HepG2 (cell line): ENCODE results near the gene BCCIP. TPM values are rescaled to one million over a fixed set of nuclear protein-coding genes. Genes with fewer than 3 reads are reported as not detected.

ENCODE experiments used
- ATAC-seq: fragments of 200-7000 bp; cut with Tn5 transposase; 3 replicates; pipeline ENCODE4 v1.9.1; 2020; ENCODE audit warnings: mild to moderate bottlenecking, moderate library complexity
- BruUV-seq: library from RNA; stranded (reverse); fragments of 400-500 nt; replicated peaks from 2 replicates; lab custom pipeline; 2021; lab: Mats Ljungman, UMichigan
- CTCF ChIA-PET: fragments of 300-600 bp; formaldehyde crosslinking; extraction: SDS; loops from one replicate; lab custom pipeline; 2021; ENCODE audit warnings: low total read pairs, inconsistent platforms, low intra/inter-chr PET ratio; lab: Yijun Ruan, JAX
- POLR2A ChIA-PET: fragments of 350-600 bp; sonication (Branson Sonifier 250); formaldehyde crosslinking; loops from one replicate; lab custom pipeline; 2020; ENCODE audit warnings: antibody characterized with exemption, inconsistent platforms; lab: Yijun Ruan, JAX
- DNase-seq: peaks from one replicate; pipeline ENCODE4 v3.0.0-alpha.2; 2015; ENCODE audit warnings: low spot score
- FAIRE-seq: peaks from 3 replicates; lab custom pipeline; 2011; peaks lifted over from hg19 to GRCh38; lab: Jason Lieb, UNC
- H2AFZ ChIP-seq: one replicate; pipeline ENCODE4 v1.6.1; 2011; ENCODE audit warnings: low read length, inconsistent platforms
- H3K27ac ChIP-seq: fragments of 300-600 bp; 3 replicates; pipeline ENCODE4 v1.8.0; 2011; ENCODE audit warnings: mixed run types, mild to moderate bottlenecking, mixed read lengths, low read length, inconsistent platforms; ENCODE audit not compliant: insufficient read depth; ENCODE audit errors: extremely low read length
- H3K27me3 ChIP-seq, 2 experiments: fragments of 200-600 bp in 1 of 2; 2 replicates in 1 of 2; 3 replicates in 1 of 2; pipeline versions ENCODE4 v1.6.0 to v1.8.0; 2011; ENCODE audit warnings: low read length in 2 of 2, mild to moderate bottlenecking in 2 of 2, moderate library complexity in 2 of 2, inconsistent platforms in 1 of 2; ENCODE audit not compliant: insufficient read depth in 2 of 2, control insufficient read depth in 1 of 2
- H3K36me3 ChIP-seq, 2 experiments: fragments of 200-600 bp in 1 of 2; replicated peaks in 1 of 2; 2 replicates in 1 of 2; 3 replicates in 1 of 2; pipeline versions ENCODE4 v1.5.1 to v1.8.0; 2011; ENCODE audit warnings: low read length in 2 of 2, inconsistent platforms in 1 of 2; ENCODE audit not compliant: insufficient read depth in 2 of 2, control insufficient read depth in 1 of 2
- H3K4me1 ChIP-seq: 2 replicates; pipeline ENCODE4 v1.5.1; 2012; ENCODE audit warnings: low read length, inconsistent platforms; ENCODE audit not compliant: insufficient read depth
- H3K4me2 ChIP-seq: 2 replicates; pipeline ENCODE4 v1.6.0; 2011; ENCODE audit warnings: low read depth, low read length, inconsistent platforms
- H3K4me3 ChIP-seq, 3 experiments: fragments of 200-600 bp in 1 of 3; sonication (generic), shearing (Covaris generic) in 1 of 3; replicated peaks in 1 of 3; 2 replicates each; pipeline ENCODE4 v1.5.1; 2011 to 2016; ENCODE audit warnings: low read length in 3 of 3, inconsistent platforms in 2 of 3, low read depth in 2 of 3, mild to moderate bottlenecking in 2 of 3, control low read depth in 1 of 3, mixed read lengths in 1 of 3; ENCODE audit not compliant: insufficient read depth in 1 of 3
- H3K79me2 ChIP-seq: one replicate; pipeline ENCODE4 v1.6.1; 2011; ENCODE audit warnings: low read length, inconsistent platforms; ENCODE audit not compliant: insufficient read depth
- H3K9ac ChIP-seq: 2 replicates; pipeline ENCODE4 v1.6.0; 2011; ENCODE audit warnings: mild to moderate bottlenecking, low read depth, low read length, inconsistent platforms; ENCODE audit not compliant: insufficient read depth
- H3K9me3 ChIP-seq: 2 replicates; pipeline ENCODE4 v1.5.1; 2012; ENCODE audit warnings: mild to moderate bottlenecking, low read length
- H4K20me1 ChIP-seq: 2 replicates; pipeline ENCODE4 v1.6.0; 2011; ENCODE audit warnings: inconsistent platforms, mild to moderate bottlenecking, low read length, moderate library complexity; ENCODE audit not compliant: insufficient read depth
- ATRX ChIP-seq: sonication (generic); formaldehyde crosslinking; IDR thresholded peaks from 2 replicates; pipeline ENCODE4 v1.4.0; 2020; ENCODE audit warnings: missing genetic modification reagents, borderline replicate concordance
- DDIT3 ChIP-seq: sonication (generic); formaldehyde crosslinking; IDR thresholded peaks from 2 replicates; pipeline ENCODE4 v1.4.0; 2020; ENCODE audit warnings: mild to moderate bottlenecking, missing genetic modification reagents
- HMGXB4 ChIP-seq, 2 experiments: sonication (generic) in 1 of 2; formaldehyde crosslinking in 1 of 2; IDR thresholded peaks; 2 replicates each; pipeline versions ENCODE4 v1.4.0 to v1.6.1; 2018 to 2020; ENCODE audit warnings: missing genetic modification reagents in 2 of 2, borderline replicate concordance in 1 of 2, low read depth in 1 of 2, mild to moderate bottlenecking in 1 of 2, missing biosample characterization in 1 of 2
- MLLT10 ChIP-seq: sonication (generic); formaldehyde crosslinking; IDR thresholded peaks from 2 replicates; pipeline ENCODE4 v1.4.0; 2020; ENCODE audit warnings: missing genetic modification reagents
- SNRNP70 ChIP-seq: fragments of 200-400 bp; formaldehyde crosslinking; IDR thresholded peaks from 2 replicates; pipeline ENCODE4 v1.6.1; 2017; ENCODE audit warnings: mild to moderate bottlenecking, low read depth, low read length, moderate library complexity
- TFDP1 ChIP-seq: IDR thresholded peaks from 2 replicates; pipeline ENCODE4 v1.6.1; 2016; ENCODE audit warnings: missing compliant biosample characterization, missing genetic modification reagents, borderline replicate concordance
- UBTF ChIP-seq: sonication (generic); formaldehyde crosslinking; IDR thresholded peaks from 2 replicates; pipeline ENCODE4 v1.4.0; 2020; ENCODE audit warnings: mild to moderate bottlenecking, missing genetic modification reagents
- ZBTB42 ChIP-seq: sonication (generic); formaldehyde crosslinking; IDR thresholded peaks from 2 replicates; pipeline ENCODE4 v1.5.0; 2020; ENCODE audit warnings: mild to moderate bottlenecking, missing genetic modification reagents
- ZKSCAN5 ChIP-seq: sonication (generic); formaldehyde crosslinking; IDR thresholded peaks from 2 replicates; pipeline ENCODE4 v1.5.1; 2020; ENCODE audit warnings: mild to moderate bottlenecking, missing genetic modification reagents
- ZNF256 ChIP-seq: sonication (generic); formaldehyde crosslinking; conservative IDR thresholded peaks from 2 replicates; pipeline ENCODE4 v1.4.0; 2020; ENCODE audit warnings: missing genetic modification reagents
- ZNF296 ChIP-seq: sonication (generic); formaldehyde crosslinking; conservative IDR thresholded peaks from 2 replicates; pipeline ENCODE4 v1.5.0; 2020; ENCODE audit warnings: mild to moderate bottlenecking, missing genetic modification reagents
- ZNF317 ChIP-seq: sonication (generic); formaldehyde crosslinking; IDR thresholded peaks from 2 replicates; pipeline ENCODE4 v1.5.0; 2020; ENCODE audit warnings: mild to moderate bottlenecking, missing genetic modification reagents
- ZNF446 ChIP-seq: sonication (generic); formaldehyde crosslinking; IDR thresholded peaks from 2 replicates; pipeline ENCODE4 v1.5.0; 2020; ENCODE audit warnings: mild to moderate bottlenecking, missing genetic modification reagents
- ZNF839 ChIP-seq: sonication (generic); formaldehyde crosslinking; IDR thresholded peaks from 2 replicates; pipeline ENCODE4 v1.4.0; 2020; ENCODE audit warnings: missing genetic modification reagents, mild to moderate bottlenecking, borderline replicate concordance
- WGBS: methylation state at CpG from one replicate; pipeline ENCODE4 v1.1.6; 2017; ENCODE audit warnings: low lambda C conversion rate; 5-methylcytosine and 5-hydroxymethylcytosine counted together
- in situ Hi-C: cut with HindIII; loops from 2 replicates; pipeline ENCODE4 v1.10.0; 2017; ENCODE audit warnings: low pct_unique_long_range_greater_than_20kb; ENCODE audit not compliant: extremely low pct_ligation_motif_present
- intact Hi-C: fragments of 100-400 bp; cut with micrococcal nuclease; formaldehyde crosslinking; loops from one replicate; pipeline ENCODE4 v1.10.0; 2022; ENCODE audit not compliant: unreplicated experiment
- polyA plus RNA-seq, 8 experiments: library from polyadenylated mRNA; depleted of rRNA in 3 of 8; stranded (reverse) in 7 of 8; unstranded in 1 of 8; fragments of >200 nt; fragmentation: Illumina TruSeq in 4 of 8; extraction: Trizol in 4 of 8; gene quantifications; 2 replicates each; pipeline versions ENCODE4 v1.2.1 to v1.2.3, GENCODE V29; 2011 to 2016; ENCODE audit warnings: low read depth in 4 of 8, missing spikeins in 1 of 8, mixed read lengths in 1 of 8; ENCODE audit not compliant: insufficient read depth in 1 of 8
- total RNA-seq, 5 experiments: library from RNA; depleted of rRNA; stranded (reverse); fragments of >200 nt; fragmentation: Illumina TruSeq; extraction: Trizol; gene quantifications; 2 replicates each; pipeline ENCODE4 v1.2.3, GENCODE V29; 2016; ENCODE audit warnings: low read depth in 1 of 5
- TF ChIP-seq, protein P1 (sequence below): sonication (generic); formaldehyde crosslinking; IDR thresholded peaks from 2 replicates; pipeline ENCODE4 v1.8.0; 2022; ENCODE audit warnings: mild to moderate bottlenecking, missing genetic modification reagents; ENCODE audit not compliant: insufficient replicate concordance

The BCCIP gene
- total and polyA plus RNA-seq, 2 of the 13 experiments (the other 11 are each of a cell fraction or from before 2014, with no cell fraction given), result 37.0 to 132 TPM

DNA sequence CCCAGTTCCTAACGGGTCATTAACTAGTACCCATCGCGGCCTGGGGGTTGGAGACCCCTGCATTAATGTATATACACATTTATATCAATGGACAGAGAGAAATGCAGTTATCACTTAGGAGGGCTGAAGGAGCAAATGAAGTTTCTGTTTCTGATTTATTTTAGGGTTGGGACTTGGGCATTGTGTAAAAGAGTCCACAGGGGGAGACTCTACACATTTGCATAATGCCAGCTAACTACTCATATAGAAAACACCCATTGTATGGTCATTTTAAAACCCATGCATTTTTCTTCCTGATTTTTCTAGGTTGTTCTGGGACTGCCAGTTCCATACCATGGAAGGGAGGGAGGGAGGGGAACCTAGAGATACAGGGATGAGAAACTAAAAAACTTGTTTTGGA lies 23.5 kb downstream of the BCCIP start (continued):
- TF ChIP-seq UBTF (CRISPR knock-in tag) (no peak), ZNF296 (CRISPR knock-in tag) (no peak), ZNF256 (CRISPR knock-in tag) (no peak), ATRX (CRISPR knock-in tag) (no peak), ZBTB42 (CRISPR knock-in tag) (no peak)
- TF ChIP-seq, protein P1, sequence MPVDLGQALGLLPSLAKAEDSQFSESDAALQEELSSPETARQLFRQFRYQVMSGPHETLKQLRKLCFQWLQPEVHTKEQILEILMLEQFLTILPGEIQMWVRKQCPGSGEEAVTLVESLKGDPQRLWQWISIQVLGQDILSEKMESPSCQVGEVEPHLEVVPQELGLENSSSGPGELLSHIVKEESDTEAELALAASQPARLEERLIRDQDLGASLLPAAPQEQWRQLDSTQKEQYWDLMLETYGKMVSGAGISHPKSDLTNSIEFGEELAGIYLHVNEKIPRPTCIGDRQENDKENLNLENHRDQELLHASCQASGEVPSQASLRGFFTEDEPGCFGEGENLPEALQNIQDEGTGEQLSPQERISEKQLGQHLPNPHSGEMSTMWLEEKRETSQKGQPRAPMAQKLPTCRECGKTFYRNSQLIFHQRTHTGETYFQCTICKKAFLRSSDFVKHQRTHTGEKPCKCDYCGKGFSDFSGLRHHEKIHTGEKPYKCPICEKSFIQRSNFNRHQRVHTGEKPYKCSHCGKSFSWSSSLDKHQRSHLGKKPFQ, result no peak

DNA sequence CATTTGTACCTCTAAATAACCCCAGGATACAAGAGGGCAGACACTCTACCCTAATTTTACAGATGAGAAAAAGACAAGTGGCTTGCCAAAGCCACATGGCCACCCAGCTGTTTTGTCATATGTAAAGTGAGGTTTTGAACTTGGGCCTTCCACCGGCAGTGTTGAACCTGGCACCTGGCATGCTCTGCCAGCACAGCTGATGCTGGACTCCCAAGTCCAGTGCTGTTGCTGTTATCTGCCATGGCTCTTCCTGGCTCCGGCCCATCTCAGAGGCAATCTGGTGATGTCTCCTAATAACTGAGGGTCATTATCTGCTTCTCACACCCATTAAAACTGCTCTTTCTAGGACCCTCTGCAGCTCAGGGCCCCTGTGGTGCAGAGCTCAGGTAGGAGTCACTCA lies 25.0 kb downstream of the BCCIP start:
- Histone ChIP-seq H3K27ac (no peak overlapping the region), H2AFZ (no peak overlapping the region), H3K9ac (no peak overlapping the region), H3K9me3 (no peaks in the 10 kb centered on the region), H3K4me1 (peaks cover 33% of the 10 kb centered on the region), H3K4me2 (no peak overlapping the region), H3K36me3 (peaks cover 9 to 11% of the 10 kb centered on the region in 2 experiments), H4K20me1 (no peaks in the 10 kb centered on the region), H3K4me3 (no peak overlapping the region), H3K79me2 (no peaks in the 10 kb centered on the region), H3K27me3 (no peaks in the 10 kb centered on the region)
- POLR2A ChIA-PET, result no interaction called here
- BruUV-seq, result no TSS peak
- DNase-seq, result no peak
- in situ Hi-C loops, result no loop called here
- FAIRE-seq, result no peak
- intact Hi-C loops, result no loop called here
- CTCF ChIA-PET, result no interaction called here
- WGBS, result 100% methylated on average over 2 of the region's 2 CpGs
- no peak for ATAC-seq
- TF ChIP-seq ZNF317 (CRISPR knock-in tag) (no peak), ZNF839 (no peak), SNRNP70 (no peak), TFDP1 (CRISPR knock-in tag) (no peak), DDIT3 (CRISPR knock-in tag) (no peak), ZNF446 (CRISPR knock-in tag) (no peak), HMGXB4 (CRISPR knock-in tag; IDR thresholded peaks at IDR 0.05; ENCODE audit: borderline replicate concordance in 1 of 2, low read depth in 1 of 2) (no peak), ZKSCAN5 (CRISPR knock-in tag) (no peak), MLLT10 (CRISPR knock-in tag) (no peak)
